Measurements from ENCODE around the gene SPACA9.

Gene SPACA9

GRCh38 chr9:132846109-132846917, 32.4 kb upstream of the SPACA9 start:
- TF ChIP-seq REST (IDR thresholded peaks at IDR 0.05; ENCODE audit: insufficient read depth in 1 of 2, low read depth in 2 of 2, low read length in 2 of 2) (no peak), POLR2AphosphoS5 (IDR thresholded peaks at IDR 0.05; ENCODE audit: low read depth, low read length) (no peak), FOXP2 (optimal IDR thresholded peaks at IDR 0.05; ENCODE audit: borderline replicate concordance, extremely low read depth, extremely low read length, insufficient read depth) (no peak), SIN3A (IDR thresholded peaks at IDR 0.05; ENCODE audit: borderline replicate concordance, insufficient read depth, low read length) (no peak)

DNA sequence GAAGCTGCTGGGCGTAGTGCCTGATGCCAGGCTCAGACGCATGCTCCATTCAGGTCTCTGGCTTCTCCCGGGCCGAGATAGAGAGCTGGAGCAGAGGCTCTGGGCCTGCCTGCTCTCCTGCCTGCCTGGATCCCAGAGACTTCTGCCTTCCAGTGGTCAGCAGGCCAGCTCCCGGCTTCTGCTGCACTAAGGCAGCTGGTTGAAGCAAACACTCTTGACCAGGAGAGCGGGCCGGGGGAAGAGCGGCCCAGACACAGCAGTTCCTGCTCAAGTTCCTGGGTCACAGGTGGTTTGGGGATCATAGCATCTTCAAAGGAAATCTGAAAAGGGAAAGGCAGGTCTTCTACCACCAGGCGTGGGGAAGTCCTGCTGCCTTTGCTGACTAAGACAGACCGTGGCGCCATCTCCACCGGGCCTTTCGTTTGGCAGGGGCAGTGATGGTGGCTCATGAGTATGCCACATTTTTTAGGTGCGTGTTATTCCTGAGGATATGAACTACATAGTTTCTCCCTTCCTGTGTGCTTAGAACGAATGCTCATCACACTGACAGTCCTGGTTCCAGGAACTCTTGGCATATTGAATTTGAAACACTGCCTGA, 31.7 kb upstream of the SPACA9 start:
- TF ChIP-seq FOXP2 (optimal IDR thresholded peaks at IDR 0.05; ENCODE audit: borderline replicate concordance, extremely low read depth, extremely low read length, insufficient read depth), result no peak
- no peak for TF ChIP-seq REST (IDR thresholded peaks at IDR 0.05; ENCODE audit: insufficient read depth in 1 of 2, low read depth in 2 of 2, low read length in 2 of 2)
- TF ChIP-seq TAF1 (IDR thresholded peaks at IDR 0.05; ENCODE audit: borderline replicate concordance, insufficient read depth, low read length), result no peak
- no peak for TF ChIP-seq POLR2AphosphoS5 (IDR thresholded peaks at IDR 0.05; ENCODE audit: low read depth, low read length)
- TF ChIP-seq SIN3A (IDR thresholded peaks at IDR 0.05; ENCODE audit: borderline replicate concordance, insufficient read depth, low read length), result no peak

DNA sequence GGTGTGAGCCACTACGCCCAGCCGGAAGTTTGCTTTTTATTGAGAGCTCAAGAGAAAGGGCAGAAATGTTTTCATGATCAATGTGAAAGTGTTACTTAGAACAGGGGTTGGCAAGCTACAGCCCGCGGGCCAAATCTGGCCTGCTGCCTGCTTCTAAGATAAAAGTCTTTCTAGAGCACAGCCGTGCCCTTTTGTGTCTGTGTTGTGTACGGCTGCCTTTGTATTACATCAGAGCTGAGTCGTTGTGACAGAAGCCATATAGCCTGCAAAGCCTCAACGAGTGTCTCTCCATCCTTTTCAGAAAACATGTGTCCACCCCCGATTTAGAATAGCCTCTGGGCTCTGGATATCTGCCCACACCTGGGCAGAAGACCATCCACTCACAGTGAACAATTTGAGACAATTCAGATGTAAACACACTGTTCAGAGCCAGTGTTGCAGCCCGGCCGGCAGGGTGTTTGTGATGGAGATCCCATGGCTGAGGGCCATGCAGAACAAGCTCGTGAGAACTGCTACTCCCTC, 29.5 kb upstream of the SPACA9 start:
- no peak for TF ChIP-seq POLR2AphosphoS5 (IDR thresholded peaks at IDR 0.05; ENCODE audit: low read depth, low read length)
- no peak for TF ChIP-seq REST (IDR thresholded peaks at IDR 0.05; ENCODE audit: insufficient read depth in 1 of 2, low read depth in 2 of 2, low read length in 2 of 2)
- TF ChIP-seq TAF1 (IDR thresholded peaks at IDR 0.05; ENCODE audit: borderline replicate concordance, insufficient read depth, low read length), result no peak
- no peak for TF ChIP-seq FOXP2 (optimal IDR thresholded peaks at IDR 0.05; ENCODE audit: borderline replicate concordance, extremely low read depth, extremely low read length, insufficient read depth)
- no peak for TF ChIP-seq SIN3A (IDR thresholded peaks at IDR 0.05; ENCODE audit: borderline replicate concordance, insufficient read depth, low read length)

- no peak for TF ChIP-seq SIN3A (IDR thresholded peaks at IDR 0.05; ENCODE audit: borderline replicate concordance, insufficient read depth, low read length)
- no peak for TF ChIP-seq REST (IDR thresholded peaks at IDR 0.05; ENCODE audit: insufficient read depth in 1 of 2, low read depth in 2 of 2, low read length in 2 of 2)
- TF ChIP-seq FOXP2 (optimal IDR thresholded peaks at IDR 0.05; ENCODE audit: borderline replicate concordance, extremely low read depth, extremely low read length, insufficient read depth), result no peak
- TF ChIP-seq TAF1 (IDR thresholded peaks at IDR 0.05; ENCODE audit: borderline replicate concordance, insufficient read depth, low read length), result no peak
- no peak for TF ChIP-seq POLR2AphosphoS5 (IDR thresholded peaks at IDR 0.05; ENCODE audit: low read depth, low read length)
These were observed 25.2 kb upstream of the SPACA9 start for GRCh38 chr9:132853482-132853881.
